Breast epithelium (tissue), 3 donors: ENCODE results near the gene TRAM2.

Experiments
- CTCF ChIP-seq, 3 donors: fragments of 450-650 bp; IDR thresholded peaks; one replicate each; pipeline ENCODE4 v1.5.1; 2016 to 2017; ENCODE audit warnings: antibody characterized with exemption in 3 of 3, mild to moderate bottlenecking in 3 of 3, moderate library complexity in 3 of 3
- POLR2A ChIP-seq: fragments of 450-650 bp; IDR thresholded peaks from one replicate; pipeline ENCODE4 v1.6.1; 2016; ENCODE audit warnings: antibody characterized with exemption, mild to moderate bottlenecking, moderate library complexity
- POLR2AphosphoS5 ChIP-seq, 3 donors: sonication (generic); formaldehyde crosslinking; IDR thresholded peaks; one replicate each; pipeline ENCODE4 v1.6.1; 2017; ENCODE audit warnings: antibody characterized with exemption in 3 of 3

GRCh38 chr6:52519618-52520017 lies 57.2 kb downstream of the TRAM2 start:
- no peak for TF ChIP-seq CTCF (IDR thresholded peaks at IDR 0.05)
- TF ChIP-seq POLR2A, result no peak
- TF ChIP-seq POLR2AphosphoS5 (IDR thresholded peaks at IDR 0.05), result no peak
